Activated CD4-positive, CD25-positive, alpha-beta regulatory T cell treated with anti-CD3 and anti-CD28 coated beads, Interleukin-2, amount 50 U/mL, for 24 hours (primary cell): ENCODE measurements around the gene TM6SF1.
"Not testable (repeated sequence)": the region's sequence is repeated elsewhere in the genome, so short reads cannot be mapped to it uniquely, and the experiment has no call there.

Experiments used
- ATAC-seq, 2 donors: fragments of 150-1000 bp; cut with Tn5 transposase; one replicate each; pipeline ENCODE4 v1.10.0; 2021; ENCODE audit warnings: mild to moderate bottlenecking in 1 of 2, moderate library complexity in 1 of 2

TM6SF1 gene

DNA sequence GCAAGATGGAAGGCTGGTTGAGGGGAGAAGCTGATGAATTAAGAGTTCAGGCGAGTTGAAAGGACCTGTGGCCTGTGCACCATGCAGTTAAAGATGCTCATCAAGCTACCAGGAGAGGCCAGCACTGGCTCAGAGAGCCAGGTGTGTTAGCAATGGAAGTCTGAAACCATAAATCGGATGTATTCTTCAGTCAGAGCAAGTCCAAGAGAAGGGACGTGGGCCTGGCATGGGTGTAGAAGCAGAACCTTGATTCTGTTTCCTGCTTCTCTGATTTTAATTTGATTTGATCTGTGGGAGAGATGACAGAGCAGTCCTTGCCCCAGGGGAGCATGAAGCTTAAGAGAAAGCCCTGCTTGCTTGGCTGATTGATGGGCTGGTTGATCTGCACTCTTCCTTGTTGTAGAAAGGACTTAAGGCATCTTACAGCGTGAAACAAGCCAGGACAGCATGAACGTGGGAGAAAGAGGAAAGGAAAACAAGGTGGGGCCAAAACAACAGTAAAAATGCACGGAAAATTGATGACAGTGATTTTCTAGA is 10.9 kb downstream of the TM6SF1 start:
- no peak for ATAC-seq

DNA sequence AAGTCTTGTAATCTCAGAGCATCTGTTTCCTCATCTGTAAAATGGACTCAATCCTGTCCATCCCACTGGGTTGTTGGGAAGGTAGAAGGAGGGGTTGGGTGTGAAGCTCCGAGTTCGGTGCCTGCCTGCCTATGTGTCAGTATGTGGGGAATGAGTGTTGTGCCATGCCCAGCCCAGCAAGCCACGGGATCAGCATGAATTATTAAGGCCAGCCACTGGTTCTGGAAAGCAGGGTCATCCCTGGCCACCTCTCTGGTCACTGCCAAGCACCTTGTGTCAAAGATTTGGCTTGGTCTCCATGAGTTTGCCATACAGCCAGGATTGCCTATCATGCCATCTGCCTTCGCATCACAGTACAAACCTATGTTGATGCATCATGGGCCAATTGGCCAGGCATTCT is 11.5 kb downstream of the TM6SF1 start:
- no peak for ATAC-seq

DNA sequence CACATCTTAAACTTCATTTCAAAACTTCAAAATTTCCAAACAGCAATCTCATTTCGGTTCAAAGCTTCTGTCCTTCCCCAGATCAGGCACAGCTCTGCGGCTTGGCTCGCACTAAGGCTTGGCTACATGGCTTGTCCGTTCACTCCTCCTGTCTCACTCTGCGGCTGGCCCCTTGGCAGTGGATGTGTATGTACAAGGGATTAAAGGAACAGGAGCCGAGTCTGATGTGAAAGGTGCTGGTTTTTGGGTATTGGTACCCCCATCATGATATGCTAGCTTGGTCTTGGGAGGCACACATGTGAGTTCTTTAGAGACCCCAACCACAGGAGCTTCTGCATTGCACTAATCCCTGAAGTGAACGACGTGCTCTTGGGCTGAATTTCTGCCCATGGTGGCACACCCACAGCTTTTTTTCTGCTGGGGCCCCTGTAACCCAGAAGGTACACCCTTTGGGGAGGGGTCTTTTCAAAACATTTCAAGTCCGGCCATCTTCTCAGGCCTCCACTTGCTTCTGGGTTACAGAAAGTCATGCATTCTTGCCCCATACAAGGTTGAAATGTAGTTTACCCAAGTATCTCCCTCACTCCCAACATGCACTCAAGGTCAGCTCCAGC is 12.6 kb downstream of the TM6SF1 start:
- ATAC-seq, result no peak

DNA sequence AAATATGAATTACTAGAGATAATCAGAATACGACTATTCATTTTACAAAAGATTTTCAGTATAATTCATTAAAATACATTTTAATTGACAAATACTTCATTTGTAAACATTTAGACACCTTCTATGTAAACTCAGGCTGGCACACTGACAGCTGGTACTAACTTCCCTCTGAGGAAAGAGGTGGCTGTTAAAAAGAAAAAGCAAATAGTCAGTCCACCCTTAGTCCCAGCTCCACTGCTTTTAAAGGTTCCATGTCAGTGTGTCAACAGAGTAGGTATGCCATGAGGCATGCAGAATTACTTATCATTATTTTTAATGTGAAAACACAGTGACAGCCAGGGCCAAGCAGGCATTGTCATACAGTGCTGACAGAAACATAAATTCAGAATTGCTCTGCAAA is 16.1 kb downstream of the TM6SF1 start:
- ATAC-seq, result no peak

DNA sequence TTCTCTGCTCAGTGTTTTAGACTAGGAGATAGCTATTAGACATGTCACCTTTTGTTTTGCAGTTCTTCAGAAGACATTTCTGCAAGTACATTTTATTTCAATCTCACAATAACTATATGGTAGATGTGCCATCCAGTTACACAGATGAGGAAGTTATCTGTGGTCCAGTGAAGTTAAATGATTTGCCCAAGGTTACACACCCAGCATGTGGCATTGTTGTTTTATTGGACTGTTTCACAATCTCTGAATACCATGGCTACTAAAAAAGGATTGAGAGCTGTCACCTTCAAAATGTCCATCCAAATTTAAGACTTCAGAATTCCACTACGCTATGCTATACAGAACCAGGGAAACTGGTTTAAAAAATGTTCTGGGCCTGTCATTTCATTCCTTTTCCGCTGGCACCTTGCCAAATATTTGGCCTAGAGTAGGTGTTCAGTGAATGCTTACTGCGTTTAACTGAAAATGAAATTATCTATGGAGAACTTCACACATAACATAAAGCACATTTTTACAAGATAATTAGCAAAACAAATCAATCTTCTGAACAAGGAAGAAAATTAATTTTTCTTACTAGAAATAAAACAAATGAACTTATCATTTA is 20.2 kb downstream of the TM6SF1 start:
- no peak for ATAC-seq

DNA sequence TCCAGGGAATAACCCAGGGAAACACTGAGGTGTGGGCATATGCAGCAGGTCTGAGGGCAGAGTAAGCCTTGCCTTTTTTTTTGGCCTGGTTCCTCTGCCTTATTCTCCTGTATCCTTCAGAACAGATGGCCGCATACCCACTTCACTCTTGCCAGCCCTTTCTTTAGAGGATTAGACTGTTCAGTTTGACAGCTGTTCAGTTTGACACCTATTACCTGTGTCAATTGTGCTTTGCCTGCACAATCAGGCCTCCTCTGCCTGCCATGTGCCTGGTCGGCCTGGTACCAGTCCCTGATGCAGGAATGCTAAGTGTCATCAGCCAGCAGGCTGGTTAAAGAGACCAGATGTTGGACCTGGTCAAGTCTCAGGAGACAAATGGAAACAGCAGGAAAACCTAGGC is 22.3 kb downstream of the TM6SF1 start:
- no peak for ATAC-seq

DNA sequence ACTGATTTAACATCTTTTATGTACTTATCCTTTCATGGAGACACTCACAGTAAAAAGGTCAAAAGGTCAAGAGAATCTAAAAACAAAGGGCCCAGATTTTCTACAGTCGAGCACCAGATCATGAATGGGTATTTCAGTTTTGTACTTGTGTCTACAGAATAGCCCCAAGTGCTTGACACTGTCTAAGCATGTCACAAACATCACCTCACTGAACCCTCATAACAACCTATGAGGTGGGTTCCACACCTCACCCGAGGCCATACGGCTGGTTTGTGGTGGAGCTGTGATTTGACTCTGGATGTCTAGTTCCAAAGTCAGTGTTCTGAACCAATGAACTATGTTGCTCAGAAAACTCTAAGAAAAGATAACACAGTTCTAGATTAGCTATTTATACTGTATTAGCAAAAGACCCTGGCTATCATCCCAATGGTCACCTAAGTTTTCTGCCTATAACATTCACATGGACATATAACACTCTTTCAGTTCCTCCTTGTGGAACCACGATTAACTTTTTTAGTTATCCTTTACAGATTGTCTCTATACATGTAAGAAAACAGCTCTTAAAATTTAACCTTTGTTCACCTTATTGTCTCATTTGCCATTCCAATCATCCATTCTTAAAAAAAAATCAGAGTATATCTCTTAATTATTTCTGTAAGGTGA is 25.5 kb downstream of the TM6SF1 start:
- no peak for ATAC-seq

DNA sequence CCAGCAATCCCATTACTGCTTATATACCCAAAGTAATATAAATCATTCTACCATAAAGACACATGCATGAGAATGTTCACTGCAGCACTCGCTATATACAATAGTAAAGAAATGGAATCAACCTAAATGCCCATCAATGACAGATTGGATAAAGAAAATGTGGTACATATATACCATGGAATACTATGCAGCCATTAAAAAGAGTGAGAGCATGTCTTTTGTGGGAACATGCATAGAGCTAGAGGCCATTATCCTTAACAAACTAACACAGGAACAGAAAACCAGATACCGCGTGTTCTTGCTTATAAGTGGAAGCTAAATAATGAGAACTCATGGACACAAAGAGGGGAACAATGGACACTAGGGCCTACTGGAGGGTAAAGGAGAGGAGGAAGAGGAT is 34.7 kb downstream of the TM6SF1 start:
- not testable (repeated sequence) for ATAC-seq

DNA sequence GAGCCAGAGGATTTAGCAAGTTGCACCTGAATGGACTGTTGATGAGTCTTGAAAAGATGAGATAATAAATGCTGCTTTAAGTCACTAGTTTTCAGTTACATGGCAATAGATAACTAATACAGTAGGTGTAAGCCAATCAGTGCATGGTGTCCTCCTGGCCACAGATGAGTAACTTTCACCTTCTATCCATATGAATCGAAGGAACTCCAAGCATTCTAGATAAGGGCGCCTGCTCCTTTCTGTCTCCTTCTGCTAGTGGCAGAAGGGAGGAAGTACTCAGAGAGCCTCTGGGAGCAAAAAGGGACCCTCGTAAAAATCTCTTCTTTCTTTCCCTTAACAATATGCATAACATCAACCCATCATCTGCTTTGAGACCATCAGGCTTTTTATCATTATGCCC is 37.3 kb downstream of the TM6SF1 start:
- no peak for ATAC-seq

DNA sequence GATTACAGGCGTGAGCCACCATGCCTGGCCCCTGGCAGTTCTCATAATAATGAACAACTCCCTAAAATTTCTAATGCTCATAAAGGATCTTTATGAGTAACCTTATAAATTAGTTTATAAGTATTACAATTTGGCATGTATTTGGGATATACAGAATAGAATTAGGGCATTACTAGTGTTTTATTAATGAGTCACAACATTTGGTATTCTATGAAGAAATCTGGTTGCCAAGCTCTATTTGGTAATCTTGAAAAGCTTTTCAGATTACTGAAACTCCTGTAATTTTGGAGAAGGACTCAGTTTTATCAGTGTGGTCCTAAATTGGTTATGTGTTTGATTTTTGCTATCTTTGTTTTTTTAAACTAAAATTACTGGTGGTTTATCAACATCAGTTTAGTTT is 45.8 kb downstream of the TM6SF1 start:
- ATAC-seq, result no peak

DNA sequence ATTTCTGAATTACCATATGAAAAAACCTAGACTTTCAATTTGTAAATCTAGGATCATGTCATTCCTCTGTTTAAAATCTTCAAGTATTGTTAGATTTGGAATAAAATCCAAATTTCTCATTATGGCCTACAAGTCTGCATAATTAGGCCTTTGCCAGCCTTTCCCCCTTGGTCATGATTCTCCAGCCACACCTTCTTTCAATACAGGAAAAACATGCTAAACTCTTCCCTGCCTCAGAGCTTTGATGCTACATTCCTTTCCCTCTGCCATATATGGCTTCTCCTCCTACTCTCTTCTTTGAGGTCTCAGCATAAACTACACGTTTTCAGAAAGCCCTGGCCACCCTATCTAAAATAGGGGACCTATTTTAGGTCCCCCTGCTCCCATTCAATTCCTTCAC is 48.5 kb downstream of the TM6SF1 start:
- no peak for ATAC-seq

DNA sequence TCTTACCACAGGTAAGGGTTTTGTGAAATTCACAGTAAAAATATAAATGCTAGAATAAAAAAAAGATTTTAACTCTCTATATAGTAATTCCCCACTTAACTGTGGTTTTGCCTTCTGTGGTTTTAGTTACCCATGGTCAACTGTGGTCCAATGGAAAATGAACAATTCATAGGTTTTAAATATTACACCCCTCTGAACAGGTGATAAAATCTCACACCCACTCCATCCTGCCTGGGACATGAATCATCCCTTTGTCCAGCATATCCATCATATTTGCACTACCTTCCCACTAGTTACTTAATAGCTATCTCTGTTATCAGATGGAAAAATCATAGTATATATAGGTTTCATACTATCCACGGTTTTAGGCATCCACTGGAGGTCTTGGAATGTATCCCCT is 50.9 kb downstream of the TM6SF1 start:
- ATAC-seq, result no peak

DNA sequence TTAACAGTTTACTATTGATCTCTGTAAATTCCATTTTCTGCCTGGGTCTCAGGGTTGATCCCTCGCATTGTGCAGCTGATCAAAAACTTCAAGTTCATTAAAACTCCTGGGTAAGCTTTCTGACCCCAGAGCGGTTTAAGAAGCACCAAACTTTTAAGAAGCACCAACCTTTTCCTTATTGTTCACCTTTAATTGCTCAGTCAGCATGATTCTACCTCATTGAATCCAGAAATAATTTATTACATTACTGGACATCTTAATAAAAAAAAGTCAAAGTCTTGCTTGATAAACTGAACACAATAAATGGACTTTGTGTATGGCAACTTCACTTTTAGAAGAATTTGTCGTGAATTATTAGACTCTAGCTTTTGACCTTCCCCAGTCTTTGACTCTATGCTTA is 53.3 kb downstream of the TM6SF1 start:
- no peak for ATAC-seq

DNA sequence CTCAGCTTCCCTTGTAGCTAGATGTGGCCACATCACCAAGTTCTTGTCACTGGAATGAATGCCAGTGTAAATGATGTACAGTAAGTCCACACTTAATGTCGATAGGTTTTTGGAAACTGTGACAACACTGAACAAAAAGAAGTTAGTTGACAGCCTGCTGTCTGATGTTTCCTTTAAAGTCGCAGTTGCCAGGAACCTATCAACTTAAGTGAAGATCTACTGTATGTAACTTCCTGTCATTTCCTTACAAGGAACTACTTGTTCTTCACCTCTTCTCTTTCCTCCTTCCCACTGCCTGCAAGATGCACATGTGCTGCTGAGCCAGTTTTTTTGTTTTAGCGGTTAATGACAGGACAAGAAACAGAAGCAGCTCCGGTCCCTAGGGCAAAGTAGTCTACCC is 55.6 kb downstream of the TM6SF1 start:
- no peak for ATAC-seq

DNA sequence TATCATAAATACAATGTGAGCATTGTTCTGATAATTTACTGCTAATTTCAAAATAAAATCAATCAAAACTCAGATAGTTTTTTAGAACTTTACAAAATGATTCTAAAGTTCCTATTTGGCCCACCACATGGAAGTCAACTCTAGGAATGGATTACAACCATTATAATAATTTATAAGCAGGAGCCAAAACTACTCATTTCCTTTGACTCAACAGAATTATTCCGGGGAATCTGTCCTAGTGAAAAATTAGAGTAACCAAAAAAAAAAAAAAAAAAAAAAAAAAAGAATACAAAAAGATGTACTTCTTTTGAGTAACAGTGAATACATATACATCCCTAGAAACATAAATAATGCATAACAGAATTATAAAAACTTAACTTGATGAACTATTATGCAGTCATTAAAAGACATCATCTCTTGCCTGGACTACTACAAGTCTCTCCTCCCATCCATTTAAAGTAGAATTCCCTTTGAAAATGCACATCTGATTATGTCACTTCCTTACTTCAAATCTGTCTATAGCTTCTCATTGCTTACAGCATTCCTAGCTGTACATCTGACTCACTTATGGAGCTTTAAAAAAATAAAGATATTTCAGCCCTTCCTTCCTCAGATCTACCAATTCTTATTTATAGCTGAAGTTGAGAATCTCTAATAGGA is 56.8 kb downstream of the TM6SF1 start:
- no peak for ATAC-seq

DNA sequence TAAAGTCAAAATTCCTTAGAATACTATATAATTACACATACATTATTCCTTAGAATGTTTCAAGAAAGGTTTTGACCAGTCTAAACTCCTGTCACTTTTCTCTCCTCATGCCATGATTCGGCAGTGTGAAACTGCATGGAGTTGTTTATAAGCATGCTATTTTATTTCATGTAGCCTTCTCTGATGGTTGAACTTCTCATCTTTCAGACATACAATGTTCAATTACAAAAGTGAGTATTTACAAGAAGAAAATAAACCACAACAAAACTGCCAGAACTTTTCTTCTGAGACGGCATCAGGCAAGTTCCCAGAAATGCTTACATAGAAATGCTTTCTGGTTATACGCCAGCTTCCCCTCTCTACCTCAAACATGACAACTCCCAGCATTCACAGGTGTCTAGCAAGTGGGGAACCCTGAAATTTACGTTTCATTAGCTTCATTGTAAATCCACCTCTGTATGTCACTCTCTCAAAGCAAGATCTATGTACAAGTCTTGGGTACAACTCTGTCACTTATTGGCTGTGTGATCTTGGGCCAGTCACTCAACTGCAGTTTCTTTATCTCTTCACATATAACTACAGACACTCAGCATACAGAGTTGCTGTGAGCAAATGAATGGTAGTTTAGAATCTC is 57.4 kb downstream of the TM6SF1 start:
- no peak for ATAC-seq

DNA sequence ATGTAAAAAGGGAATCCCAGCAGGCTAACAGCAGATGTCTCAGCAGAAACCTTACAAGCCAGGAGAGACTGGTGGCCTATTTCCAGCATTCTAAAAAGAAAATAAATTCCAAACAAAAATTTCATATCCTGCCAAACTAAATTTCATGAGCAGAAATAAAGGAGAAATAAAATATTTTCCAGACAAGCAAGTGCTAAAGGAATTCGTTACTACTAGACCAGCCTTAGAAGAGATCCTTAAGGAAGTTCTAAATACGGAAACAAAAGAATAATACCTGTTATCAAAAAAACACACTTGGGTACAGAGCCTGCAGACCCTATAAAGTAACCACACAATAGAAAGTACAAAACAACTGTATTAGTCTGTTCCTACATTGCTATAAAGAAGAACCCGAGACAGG is 58.8 kb downstream of the TM6SF1 start:
- no peak for ATAC-seq

DNA sequence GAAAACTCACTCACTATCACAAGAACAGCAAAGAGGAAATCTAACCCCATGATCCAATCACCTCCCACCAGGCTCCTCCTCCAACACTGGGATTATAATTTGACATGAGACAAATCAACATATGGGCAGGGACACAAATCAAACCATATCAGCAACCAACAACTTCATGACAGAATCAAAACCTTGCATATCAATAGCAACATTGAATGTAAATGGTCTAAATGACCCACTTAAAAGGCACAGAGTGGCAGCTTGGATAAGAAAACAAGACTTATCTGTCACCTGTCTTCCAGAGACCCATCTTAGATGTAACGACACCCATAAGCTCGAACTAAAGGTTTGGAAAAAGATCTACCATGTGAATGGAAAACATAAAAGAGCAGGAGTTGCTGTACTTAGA is 59.4 kb downstream of the TM6SF1 start:
- no peak for ATAC-seq

DNA sequence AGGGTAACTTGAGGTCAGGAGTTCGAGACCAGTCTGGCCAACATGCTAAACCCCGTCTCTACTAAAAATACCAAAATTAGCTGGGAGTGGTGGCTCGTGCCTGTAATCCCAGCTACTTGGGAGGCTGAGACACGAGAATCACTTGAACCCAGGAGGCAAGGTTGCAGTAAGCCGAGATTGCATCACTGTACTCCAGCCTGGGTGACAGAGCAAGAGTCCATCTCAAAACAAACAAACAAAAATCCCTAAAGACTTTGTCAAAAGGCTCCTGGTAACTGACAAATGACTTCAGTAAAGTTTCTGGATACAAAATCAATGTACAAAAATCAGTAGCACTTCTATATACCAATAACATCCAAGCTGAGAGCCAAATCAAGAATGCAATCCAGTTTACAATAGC is 62.1 kb downstream of the TM6SF1 start:
- ATAC-seq, result not testable (repeated sequence)

DNA sequence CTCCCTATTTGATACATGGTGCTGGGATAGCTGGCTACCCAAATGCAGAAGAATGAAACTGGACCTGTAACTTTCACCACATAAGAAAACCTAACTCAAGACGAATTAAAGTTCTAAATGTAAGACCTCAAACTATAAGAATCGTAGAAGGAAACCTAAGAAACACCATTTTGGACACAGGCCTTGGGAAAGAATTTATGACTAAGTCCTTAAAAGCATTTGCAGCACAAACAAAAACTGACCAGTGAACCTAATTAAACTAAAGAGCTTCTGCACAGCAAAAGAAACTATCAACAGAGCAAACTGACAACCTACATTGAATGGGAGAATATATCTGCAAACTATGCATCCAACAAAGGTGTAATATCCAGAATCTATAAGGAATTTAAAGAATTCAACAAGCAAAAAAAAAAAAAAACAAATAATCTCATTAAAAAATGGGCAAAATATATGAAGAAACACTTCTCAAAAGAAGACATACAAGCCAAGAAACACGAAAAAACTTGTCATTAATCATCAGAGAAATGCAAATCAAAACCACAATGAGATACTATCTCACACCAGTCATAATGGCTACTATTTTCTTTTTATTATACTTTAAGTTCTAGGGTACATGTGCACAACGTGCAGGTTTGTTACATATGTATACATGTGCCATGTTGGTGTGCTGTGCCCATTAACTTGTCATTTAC is 63.2 kb downstream of the TM6SF1 start:
- no peak for ATAC-seq

DNA sequence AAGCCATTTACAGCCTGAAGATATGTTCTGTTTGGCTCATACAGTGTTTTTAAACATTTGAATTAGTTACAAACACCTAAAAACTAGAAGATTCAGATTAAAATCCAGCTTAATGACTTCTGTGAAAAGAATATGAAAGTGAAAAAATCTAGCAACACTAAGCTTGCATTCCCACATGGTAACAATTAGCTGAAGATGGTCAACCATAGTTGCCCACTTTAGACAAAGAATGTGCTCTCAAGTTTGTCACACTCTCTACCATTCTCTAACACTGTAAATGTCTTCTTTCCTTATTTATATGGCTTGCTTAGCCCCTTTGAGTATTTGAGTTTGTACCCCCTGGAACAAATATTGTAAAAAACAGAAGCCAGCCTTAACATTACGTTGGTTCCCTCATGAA is 67.4 kb downstream of the TM6SF1 start:
- no peak for ATAC-seq

DNA sequence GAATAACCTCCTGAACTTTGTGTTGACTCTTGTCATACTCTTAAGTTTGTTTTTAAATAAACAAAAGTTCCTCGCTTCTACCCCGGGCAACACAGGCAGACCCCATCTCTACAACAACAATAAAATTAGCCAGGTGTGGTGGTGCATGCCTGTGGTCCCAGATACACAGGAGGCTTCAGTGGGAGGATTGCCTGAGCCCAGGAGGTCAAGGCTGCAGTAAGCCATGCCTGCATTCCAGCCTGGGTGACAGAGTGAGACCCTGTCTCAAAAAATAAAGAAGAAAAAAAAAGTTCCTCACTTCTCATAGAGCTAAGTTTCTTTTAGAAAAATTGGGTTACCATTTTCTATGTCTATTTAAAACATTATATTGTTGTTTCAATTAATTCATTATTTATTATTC is 70.9 kb downstream of the TM6SF1 start:
- no peak for ATAC-seq

DNA sequence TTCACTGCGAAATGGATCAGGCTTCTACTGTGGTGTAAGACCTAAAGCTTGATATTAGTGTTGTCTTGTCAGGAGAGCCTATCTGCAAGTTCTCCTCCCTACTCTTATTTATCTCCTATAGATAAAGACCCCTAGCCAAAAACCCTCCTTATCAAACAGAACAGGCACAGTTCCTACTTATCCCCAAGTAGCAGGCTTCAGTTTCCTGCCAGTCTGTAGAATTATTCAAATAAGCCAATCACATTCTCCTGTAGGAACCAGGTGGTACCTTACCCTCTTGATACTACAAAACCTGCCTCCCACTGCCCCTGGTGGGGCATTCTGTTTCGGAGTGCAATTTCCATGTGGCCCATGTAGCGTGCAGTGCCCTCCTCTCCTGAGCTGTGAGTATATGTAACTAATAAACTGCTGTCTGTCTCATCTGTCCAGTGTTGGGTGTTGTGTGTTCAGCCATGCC is 71.5 kb downstream of the TM6SF1 start:
- no peak for ATAC-seq
